Peyer's patch (tissue), 4 donors: ENCODE measurements around the gene ABR.

Experiments used
- CTCF ChIP-seq, 6 experiments: fragments of 450-650 bp in 4 of 6; fragments of 200-600 bp in 2 of 6; sonication (generic) in 1 of 6; IDR thresholded peaks; one replicate each; pipeline ENCODE4 v1.5.1; 2017 to 2019; ENCODE audit warnings: antibody characterized with exemption in 6 of 6, mild to moderate bottlenecking in 3 of 6, moderate library complexity in 1 of 6
- POLR2A ChIP-seq, 2 donors: fragments of 450-650 bp; IDR thresholded peaks; one replicate each; pipeline ENCODE4 v1.5.1; 2017; ENCODE audit warnings: antibody characterized with exemption in 2 of 2, mild to moderate bottlenecking in 2 of 2, moderate library complexity in 2 of 2

- TF ChIP-seq CTCF (IDR thresholded peaks at IDR 0.05) = no peak
- TF ChIP-seq POLR2A (IDR thresholded peaks at IDR 0.05) = no peak
Observed at GRCh38 chr17:1067282-1067956, 112.4 kb downstream of the ABR start.
